Activated CD4-positive, alpha-beta T cell treated with anti-CD3 and anti-CD28 coated beads, Interleukin-2, amount 10 ng/mL, durations not matched to agents 24 days and 14 days (primary cell): ENCODE measurements around the gene MTMR10. TPM values are rescaled to one million over a fixed set of nuclear protein-coding genes. Genes with fewer than 3 reads are reported as not detected.

Experiments used
- DNase-seq: peaks from one replicate; pipeline ENCODE4 v3.0.0; 2022
- H3K27ac Mint-ChIP-seq: one replicate; pipeline ENCODE4 v1.8.0; 2022; ENCODE audit warnings: mild to moderate bottlenecking, mixed read lengths
- H3K27me3 Mint-ChIP-seq: one replicate; pipeline ENCODE4 v1.8.0; 2022; ENCODE audit warnings: mixed read lengths
- H3K36me3 Mint-ChIP-seq: one replicate; pipeline ENCODE4 v1.8.0; 2022; ENCODE audit warnings: low read depth, mild to moderate bottlenecking, mixed read lengths
- H3K4me1 Mint-ChIP-seq: one replicate; pipeline ENCODE4 v1.8.0; 2021; ENCODE audit warnings: mixed read lengths
- H3K4me3 Mint-ChIP-seq: one replicate; pipeline ENCODE4 v1.8.0; 2022; ENCODE audit warnings: mild to moderate bottlenecking, moderate library complexity, mixed read lengths
- H3K9me3 Mint-ChIP-seq: one replicate; pipeline ENCODE4 v1.8.0; 2021; ENCODE audit warnings: mixed read lengths
- intact Hi-C: fragments of 100-400 bp; cut with micrococcal nuclease; formaldehyde crosslinking; loops from one replicate; pipeline ENCODE4 v1.15.1; 2023
- total RNA-seq: library from RNA; stranded (reverse); gene quantifications from 2 replicates; pipeline ENCODE4 v1.2.3, GENCODE V29; 2022

The MTMR10 gene
- total RNA-seq, 1 donor from 2014 or later, result 12.3 TPM

- intact Hi-C loops, result no loop called here
- Mint-ChIP-seq H3K9me3 (no peaks in the 10 kb centered on the region), H3K36me3 (peaks cover 50% of the 10 kb centered on the region), H3K27me3 (no peaks in the 10 kb centered on the region), H3K4me3 (no peak overlapping the region), H3K4me1 (peaks cover 2% of the 10 kb centered on the region), H3K27ac (no peak overlapping the region)
- no peak for DNase-seq
Observed at GRCh38 chr15:30928076-30928475, 63.4 kb downstream of the MTMR10 start.

- no peaks in the 10 kb centered on the region for H3K4me1 Mint-ChIP-seq
- H3K9me3 Mint-ChIP-seq, result no peaks in the 10 kb centered on the region
- DNase-seq, result no peak
- H3K27ac Mint-ChIP-seq, result no peak overlapping the region
- no peaks in the 10 kb centered on the region for H3K27me3 Mint-ChIP-seq
- H3K36me3 Mint-ChIP-seq, result peaks cover 49% of the 10 kb centered on the region
- no peak overlapping the region for H3K4me3 Mint-ChIP-seq
- intact Hi-C loops, result no loop called here
Observed at GRCh38 chr15:30927148-30927761, 64.2 kb downstream of the MTMR10 start.

GRCh38 chr15:30926161-30926560 lies 65.3 kb downstream of the MTMR10 start:
- intact Hi-C loops, result no loop called here
- Mint-ChIP-seq H3K9me3 (no peaks in the 10 kb centered on the region), H3K27ac (no peak overlapping the region), H3K36me3 (peaks cover 48% of the 10 kb centered on the region), H3K4me3 (no peak overlapping the region), H3K27me3 (no peaks in the 10 kb centered on the region), H3K4me1 (no peaks in the 10 kb centered on the region)
- no peak for DNase-seq

- Mint-ChIP-seq H3K4me1 (no peaks in the 10 kb centered on the region), H3K27me3 (no peaks in the 10 kb centered on the region), H3K36me3 (peaks cover 47% of the 10 kb centered on the region), H3K9me3 (no peaks in the 10 kb centered on the region), H3K4me3 (no peak overlapping the region), H3K27ac (no peak overlapping the region)
- DNase-seq, result no peak
- intact Hi-C loops, result no loop called here
Observed at GRCh38 chr15:30925686-30926085, 65.7 kb downstream of the MTMR10 start.

GRCh38 chr15:30924353-30924752 lies 67.1 kb downstream of the MTMR10 start:
- no peaks in the 10 kb centered on the region for H3K4me1 Mint-ChIP-seq
- H3K27me3 Mint-ChIP-seq, result no peaks in the 10 kb centered on the region
- H3K27ac Mint-ChIP-seq, result no peak overlapping the region
- H3K36me3 Mint-ChIP-seq, result peaks cover 46% of the 10 kb centered on the region
- intact Hi-C loops, result no loop called here
- DNase-seq, result no peak
- no peaks in the 10 kb centered on the region for H3K9me3 Mint-ChIP-seq
- H3K4me3 Mint-ChIP-seq, result no peak overlapping the region

- DNase-seq, result no peak
- Mint-ChIP-seq H3K9me3 (no peaks in the 10 kb centered on the region), H3K36me3 (peaks cover 42% of the 10 kb centered on the region), H3K27ac (no peak overlapping the region), H3K4me3 (no peak overlapping the region), H3K4me1 (no peaks in the 10 kb centered on the region), H3K27me3 (no peaks in the 10 kb centered on the region)
- intact Hi-C loops, result no loop called here
Observed at GRCh38 chr15:30923429-30923828, 68.0 kb downstream of the MTMR10 start.

GRCh38 chr15:30922480-30923311 lies 68.7 kb downstream of the MTMR10 start:
- DNase-seq, result no peak
- no peaks in the 10 kb centered on the region for H3K9me3 Mint-ChIP-seq
- H3K27ac Mint-ChIP-seq, result no peak overlapping the region
- intact Hi-C loops, result no loop called here
- no peaks in the 10 kb centered on the region for H3K27me3 Mint-ChIP-seq
- no peak overlapping the region for H3K4me3 Mint-ChIP-seq
- H3K4me1 Mint-ChIP-seq, result no peaks in the 10 kb centered on the region
- H3K36me3 Mint-ChIP-seq, result peaks cover 41% of the 10 kb centered on the region

GRCh38 chr15:30921781-30922479 lies 69.5 kb downstream of the MTMR10 start:
- no peak overlapping the region for H3K4me3 Mint-ChIP-seq
- DNase-seq, result no peak
- H3K27me3 Mint-ChIP-seq, result no peaks in the 10 kb centered on the region
- H3K27ac Mint-ChIP-seq, result no peak overlapping the region
- peaks cover 44% of the 10 kb centered on the region for H3K36me3 Mint-ChIP-seq
- intact Hi-C loops, result no loop called here
- no peaks in the 10 kb centered on the region for H3K9me3 Mint-ChIP-seq
- peaks cover 1% of the 10 kb centered on the region for H3K4me1 Mint-ChIP-seq

GRCh38 chr15:30921106-30921505 lies 70.3 kb downstream of the MTMR10 start:
- no peak for DNase-seq
- H3K27ac Mint-ChIP-seq, result no peak overlapping the region
- no peaks in the 10 kb centered on the region for H3K27me3 Mint-ChIP-seq
- H3K36me3 Mint-ChIP-seq, result peaks cover 42% of the 10 kb centered on the region
- H3K4me3 Mint-ChIP-seq, result no peak overlapping the region
- H3K9me3 Mint-ChIP-seq, result no peaks in the 10 kb centered on the region
- intact Hi-C loops, result no loop called here
- H3K4me1 Mint-ChIP-seq, result peaks cover 3% of the 10 kb centered on the region

GRCh38 chr15:30919877-30920550 lies 71.4 kb downstream of the MTMR10 start:
- intact Hi-C loops, result no loop called here
- Mint-ChIP-seq H3K27me3 (no peaks in the 10 kb centered on the region), H3K4me3 (no peak overlapping the region), H3K27ac (no peak overlapping the region), H3K4me1 (peaks cover 4% of the 10 kb centered on the region), H3K36me3 (peaks cover 45% of the 10 kb centered on the region), H3K9me3 (no peaks in the 10 kb centered on the region)
- no peak for DNase-seq

- DNase-seq, result no peak
- no peak overlapping the region for H3K4me3 Mint-ChIP-seq
- H3K36me3 Mint-ChIP-seq, result peaks cover 44% of the 10 kb centered on the region
- no peaks in the 10 kb centered on the region for H3K9me3 Mint-ChIP-seq
- no peak overlapping the region for H3K27ac Mint-ChIP-seq
- peaks cover 6% of the 10 kb centered on the region for H3K4me1 Mint-ChIP-seq
- no peaks in the 10 kb centered on the region for H3K27me3 Mint-ChIP-seq
- intact Hi-C loops, result no loop called here
Observed at GRCh38 chr15:30918366-30918765, 73.1 kb downstream of the MTMR10 start.

GRCh38 chr15:30917675-30918074 lies 73.8 kb downstream of the MTMR10 start:
- no peak for DNase-seq
- Mint-ChIP-seq H3K9me3 (no peaks in the 10 kb centered on the region), H3K36me3 (peaks cover 45% of the 10 kb centered on the region), H3K4me3 (no peak overlapping the region), H3K27me3 (no peaks in the 10 kb centered on the region), H3K4me1 (peaks cover 6% of the 10 kb centered on the region), H3K27ac (no peak overlapping the region)
- intact Hi-C loops, result no loop called here

- Mint-ChIP-seq H3K9me3 (no peaks in the 10 kb centered on the region), H3K36me3 (peaks cover 47% of the 10 kb centered on the region), H3K27me3 (no peaks in the 10 kb centered on the region), H3K27ac (no peak overlapping the region), H3K4me1 (peaks cover 6% of the 10 kb centered on the region), H3K4me3 (no peak overlapping the region)
- no peak for DNase-seq
- intact Hi-C loops, result no loop called here
Observed at GRCh38 chr15:30917013-30917412, 74.4 kb downstream of the MTMR10 start.

- H3K9me3 Mint-ChIP-seq, result no peaks in the 10 kb centered on the region
- no peak overlapping the region for H3K27ac Mint-ChIP-seq
- no peak for DNase-seq
- peaks cover 6% of the 10 kb centered on the region for H3K4me1 Mint-ChIP-seq
- intact Hi-C loops, result no loop called here
- no peaks in the 10 kb centered on the region for H3K27me3 Mint-ChIP-seq
- no peak overlapping the region for H3K4me3 Mint-ChIP-seq
- H3K36me3 Mint-ChIP-seq, result peaks cover 48% of the 10 kb centered on the region
Observed at GRCh38 chr15:30913761-30914160, 77.7 kb downstream of the MTMR10 start.
